Activated CD8-positive, alpha-beta memory T cell treated with anti-CD3 and anti-CD28 coated beads, Interleukin-2, amount 50 U/mL, for 1 hour (primary cell): Measurements from ENCODE around the gene LCNL1.

Experiments
- DNase-seq: peaks from one replicate; pipeline ENCODE4 v3.0.0-alpha.2; 2020; ENCODE audit errors: extremely low read depth

Gene LCNL1

DNA sequence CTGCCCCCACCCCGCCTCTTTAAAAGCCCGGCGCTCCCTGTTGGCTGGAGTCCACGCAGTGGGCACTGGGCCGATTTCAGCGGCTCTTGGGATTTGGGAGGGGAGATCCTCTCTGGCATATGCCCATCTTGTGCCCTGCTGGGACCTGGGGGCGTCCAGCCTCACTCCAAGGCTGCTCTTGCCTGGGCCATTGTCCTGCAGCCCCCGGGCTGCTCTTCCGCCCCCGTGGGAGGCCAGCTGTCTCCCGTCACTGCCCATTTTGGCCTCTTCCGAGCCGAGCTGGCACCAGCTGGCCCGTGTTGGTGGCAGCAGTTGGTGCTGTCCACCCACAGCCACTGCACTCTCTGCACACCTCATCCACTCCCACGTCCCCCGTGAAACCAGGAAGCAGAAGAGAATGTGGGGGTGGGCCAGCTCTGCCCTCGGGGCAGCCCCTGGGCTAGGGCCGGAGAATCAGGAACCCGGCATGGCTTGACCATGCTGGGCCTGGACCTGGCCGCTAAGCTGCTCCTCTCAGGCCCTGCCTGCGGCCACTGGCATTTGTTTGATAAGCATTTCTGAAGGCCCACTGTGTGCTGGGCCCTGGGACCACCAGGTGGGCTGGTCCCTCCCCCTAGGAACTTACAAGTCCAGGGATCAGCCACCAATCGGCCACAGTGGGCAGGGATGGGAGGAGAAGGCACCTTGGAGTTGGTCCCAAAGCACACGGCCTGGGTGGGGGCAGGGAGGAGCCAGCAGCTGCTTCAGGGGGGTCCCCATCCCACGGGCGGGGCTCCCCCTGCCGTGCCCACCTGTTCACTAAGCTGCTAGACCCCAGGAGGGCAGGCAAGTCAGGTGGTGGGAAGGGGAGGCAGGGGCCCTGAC, 35.5 kb upstream of the LCNL1 start:
- DNase-seq = no peak

DNA sequence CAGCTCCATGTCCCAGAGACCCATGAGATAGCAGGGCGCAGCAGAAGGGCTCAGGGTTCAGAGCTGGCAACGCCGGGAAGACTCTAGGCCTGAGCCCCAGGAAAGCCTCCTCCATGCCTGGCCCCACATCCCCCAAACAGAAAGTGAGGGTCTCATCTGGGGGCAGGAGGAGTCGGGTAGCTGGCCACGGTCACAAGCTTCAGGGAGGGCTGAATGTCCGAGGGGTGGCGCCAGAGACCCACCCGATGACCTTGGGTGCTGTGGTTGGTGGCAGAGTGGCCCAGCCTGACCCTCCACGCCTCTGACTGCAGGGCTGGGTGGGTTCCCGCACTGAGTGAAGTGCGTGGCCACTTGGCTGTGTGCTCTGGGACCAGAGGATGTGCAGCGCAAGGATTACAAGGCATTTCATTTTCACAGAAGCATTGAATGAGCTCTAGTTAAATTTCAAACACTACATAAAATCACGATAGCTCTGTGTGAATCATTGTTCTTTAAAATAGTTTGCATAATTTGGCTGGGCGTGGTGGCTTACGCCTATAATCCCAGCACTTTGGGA, 34.8 kb upstream of the LCNL1 start:
- DNase-seq = no peak

DNA sequence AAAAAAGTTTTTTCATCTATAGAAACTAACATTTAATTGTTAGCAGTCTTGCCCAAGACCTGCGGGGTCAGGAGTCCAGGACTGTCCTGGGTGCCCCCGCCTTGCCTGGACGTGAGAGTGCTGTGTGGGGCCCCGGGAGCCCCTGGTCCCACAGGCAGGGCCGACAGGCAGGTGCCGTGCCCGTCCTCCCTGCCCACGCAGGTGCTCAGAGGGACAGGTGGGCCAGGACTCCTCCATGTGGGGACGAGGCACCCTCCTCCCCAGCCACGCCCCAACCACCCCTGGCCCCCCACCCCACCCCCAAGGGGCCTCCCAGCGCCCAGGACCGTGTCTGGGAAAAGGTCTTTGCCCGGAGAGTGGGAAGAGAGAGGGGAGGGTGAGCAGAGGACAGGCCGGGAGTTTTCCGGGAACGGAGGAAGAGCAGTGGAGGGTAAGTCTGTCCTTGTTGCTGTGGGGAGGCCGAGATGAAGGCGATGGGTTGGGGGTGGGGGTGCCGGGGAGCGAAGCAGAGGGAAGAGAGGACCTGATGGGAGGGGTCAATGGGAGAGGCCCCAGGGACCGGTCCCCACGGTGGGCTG, 33.5 kb upstream of the LCNL1 start:
- DNase-seq = no peak

DNA sequence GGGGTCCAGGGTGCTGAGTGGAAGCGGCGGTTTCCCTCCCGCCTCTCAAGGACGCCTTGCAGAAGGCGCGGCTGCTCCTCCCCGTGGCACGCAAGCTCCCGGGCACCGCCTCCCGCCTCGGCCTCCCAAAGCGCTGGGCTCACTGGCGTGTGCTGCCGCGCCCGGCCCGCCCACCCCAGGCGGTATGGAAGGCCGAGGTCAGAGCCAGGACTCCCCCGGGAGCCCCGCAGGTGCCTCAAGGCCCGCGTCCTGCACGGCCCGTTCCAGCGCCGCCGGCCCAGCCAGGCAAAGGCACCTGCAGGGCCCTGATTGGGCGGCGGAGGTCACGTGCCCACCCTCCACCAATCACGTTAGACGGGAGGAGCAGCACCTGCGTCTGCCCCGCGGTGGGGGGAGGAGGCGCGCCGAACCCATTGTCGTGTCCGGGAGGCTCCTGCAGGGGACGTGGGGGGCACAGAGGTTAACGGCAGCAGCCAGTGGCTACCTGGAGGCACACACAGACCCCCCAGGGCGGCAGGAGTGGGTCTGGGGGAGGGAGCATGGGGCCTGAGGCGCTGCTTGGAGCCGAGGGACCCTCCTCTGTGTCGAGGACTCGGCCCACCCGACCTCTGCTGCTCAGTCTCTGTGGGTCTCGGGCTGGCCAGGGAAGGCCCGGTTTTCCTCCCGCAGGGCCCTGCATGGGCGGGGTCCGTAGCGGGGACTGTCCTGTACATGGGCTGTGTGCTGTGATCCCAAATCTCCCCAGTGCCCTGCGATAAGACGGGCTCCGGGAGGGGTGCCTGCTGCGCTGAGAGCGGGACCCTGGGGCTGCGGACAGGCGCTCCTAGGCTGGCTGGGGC, 32.8 kb upstream of the LCNL1 start:
- DNase-seq = peak; percentile 87

DNA sequence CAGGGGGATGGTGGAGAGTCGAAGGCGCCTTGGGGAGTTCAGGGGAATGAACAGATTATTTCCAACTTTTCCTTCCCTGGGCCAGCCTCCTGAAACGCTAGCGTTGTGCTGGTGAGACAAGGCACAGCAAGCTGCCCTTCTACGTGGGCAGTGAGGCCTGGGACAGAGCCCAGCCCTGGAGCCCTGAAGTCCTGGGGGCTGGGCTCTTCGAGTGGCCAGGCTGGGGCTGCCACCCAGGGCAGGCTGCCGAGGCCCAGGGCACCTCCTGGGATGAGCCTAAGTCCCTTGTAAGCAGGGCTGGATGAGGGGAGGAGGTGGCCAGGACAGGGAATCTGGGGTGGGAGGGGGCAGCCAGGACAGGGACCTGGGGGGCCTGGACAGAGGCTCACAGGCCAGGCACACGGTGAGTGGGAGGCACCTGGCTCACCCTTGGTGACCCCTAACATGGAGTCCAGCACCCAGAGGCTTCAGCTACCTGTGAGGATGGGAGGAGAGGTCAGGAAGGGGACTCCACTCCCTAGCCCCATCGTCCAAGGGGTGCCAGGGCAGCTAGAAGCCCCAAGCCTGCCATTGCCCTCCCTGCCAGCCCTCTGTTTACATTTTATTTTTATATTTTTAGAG, 32.0 kb upstream of the LCNL1 start:
- DNase-seq = no peak

DNA sequence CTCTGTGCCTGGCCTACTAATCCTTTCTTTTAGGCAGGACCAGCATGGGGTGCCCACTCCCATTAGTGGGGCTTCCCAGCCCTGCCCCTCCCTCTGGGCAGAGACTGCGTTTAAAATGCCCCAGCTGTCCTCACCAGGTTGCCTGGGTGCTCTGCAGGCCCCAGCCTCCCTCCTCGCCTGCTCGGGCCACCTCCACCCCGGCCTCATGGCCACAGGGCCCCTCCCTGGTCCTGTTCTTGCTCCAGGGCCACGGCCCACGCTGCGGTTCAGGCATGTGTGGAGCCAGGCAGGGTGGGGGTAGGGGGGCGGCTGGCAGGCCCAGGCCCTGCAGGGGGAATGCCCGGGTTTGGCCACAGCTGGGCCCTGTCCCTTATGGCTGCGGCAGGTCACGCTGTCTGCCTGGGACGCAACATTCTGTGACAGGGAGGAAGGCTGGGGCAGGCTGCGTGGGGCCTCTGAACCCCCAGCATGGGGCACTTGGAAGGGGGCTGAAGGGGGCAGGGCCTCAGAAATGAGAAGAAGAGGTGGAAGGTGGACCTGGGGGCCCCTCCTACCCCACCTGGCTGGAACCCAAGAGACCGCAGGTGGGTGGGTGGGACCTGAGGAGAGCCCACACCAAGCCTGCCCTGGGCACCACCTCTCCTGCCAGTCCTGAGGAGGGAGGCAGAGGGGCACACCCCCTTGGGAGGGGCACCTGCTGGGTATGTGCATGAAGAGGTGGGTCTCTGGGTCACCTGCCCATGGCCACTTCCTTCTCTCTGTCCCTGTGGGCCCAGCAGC, 31.1 kb upstream of the LCNL1 start, which contains the start of gene LCN12:
TSS of gene LCN12 (plus strand) at position 733 of the 780 bp plus-strand sequence. CDS start 55 bp downstream, outside the sequence.
- no peak for DNase-seq

DNA sequence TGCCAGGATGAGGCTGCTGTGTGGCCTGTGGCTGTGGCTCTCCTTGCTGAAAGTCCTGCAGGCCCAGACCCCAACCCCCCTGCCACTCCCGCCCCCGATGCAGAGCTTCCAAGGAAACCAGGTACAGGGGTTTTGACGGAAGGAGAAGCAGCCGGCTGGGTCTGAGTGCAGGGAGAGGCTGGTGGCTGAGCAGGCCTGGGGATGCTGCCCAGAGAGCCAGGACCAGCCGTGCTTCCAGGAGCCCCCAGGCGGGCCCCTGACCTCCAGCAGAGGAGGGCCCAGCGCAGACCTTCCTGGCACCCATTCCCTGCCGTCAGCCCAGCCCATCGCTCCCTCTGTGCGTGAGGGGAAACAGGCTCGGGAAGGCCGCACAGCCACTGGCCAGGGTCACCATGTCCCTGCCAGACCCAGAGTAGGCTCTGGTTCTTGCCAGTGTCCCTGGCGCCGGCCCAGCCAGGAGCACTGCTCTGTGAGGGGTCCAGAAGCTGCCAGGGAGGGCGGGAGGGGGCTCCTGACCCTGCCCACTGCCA, 30.4 kb upstream of the LCNL1 start:
- no peak for DNase-seq

DNA sequence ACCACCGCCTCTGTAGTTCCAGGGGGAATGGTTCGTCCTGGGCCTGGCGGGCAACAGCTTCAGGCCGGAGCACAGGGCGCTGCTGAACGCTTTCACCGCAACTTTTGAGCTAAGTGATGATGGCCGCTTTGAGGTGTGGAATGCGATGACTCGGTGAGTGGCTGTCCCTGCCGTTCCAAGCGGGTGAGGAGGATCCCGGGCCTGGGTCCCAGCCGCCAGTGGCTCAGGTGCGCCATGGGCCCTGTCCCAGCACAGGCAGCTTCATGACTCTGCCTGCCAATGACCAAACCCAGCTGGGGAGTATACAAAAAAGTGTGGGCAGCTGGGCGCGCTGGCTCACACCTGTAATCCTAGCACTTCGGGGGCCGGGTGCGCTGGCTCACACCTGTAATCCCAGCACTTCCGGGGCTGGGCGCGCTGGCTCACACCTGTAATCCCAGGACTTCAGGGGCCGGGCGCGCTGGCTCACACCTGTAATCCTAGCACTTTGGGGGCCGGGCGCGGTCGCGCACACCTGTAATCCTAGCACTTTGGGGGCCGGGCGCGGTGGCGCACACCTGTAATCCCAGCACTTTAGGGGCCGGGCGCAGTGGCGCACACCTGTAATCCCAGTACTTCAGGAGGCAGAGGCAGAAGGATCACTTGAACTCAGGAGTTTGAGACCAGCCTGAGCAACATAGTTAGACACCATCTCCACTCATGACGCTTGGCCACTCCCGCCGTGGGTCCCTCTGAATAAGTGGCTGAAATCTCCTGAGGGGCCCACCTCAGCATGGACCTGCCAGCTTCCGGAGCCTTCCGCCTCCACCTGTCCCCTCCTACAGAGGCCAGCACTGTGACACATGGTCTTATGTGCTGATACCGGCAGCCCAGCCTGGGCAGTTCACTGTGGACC, 29.7 kb upstream of the LCNL1 start:
- no peak for DNase-seq

DNA sequence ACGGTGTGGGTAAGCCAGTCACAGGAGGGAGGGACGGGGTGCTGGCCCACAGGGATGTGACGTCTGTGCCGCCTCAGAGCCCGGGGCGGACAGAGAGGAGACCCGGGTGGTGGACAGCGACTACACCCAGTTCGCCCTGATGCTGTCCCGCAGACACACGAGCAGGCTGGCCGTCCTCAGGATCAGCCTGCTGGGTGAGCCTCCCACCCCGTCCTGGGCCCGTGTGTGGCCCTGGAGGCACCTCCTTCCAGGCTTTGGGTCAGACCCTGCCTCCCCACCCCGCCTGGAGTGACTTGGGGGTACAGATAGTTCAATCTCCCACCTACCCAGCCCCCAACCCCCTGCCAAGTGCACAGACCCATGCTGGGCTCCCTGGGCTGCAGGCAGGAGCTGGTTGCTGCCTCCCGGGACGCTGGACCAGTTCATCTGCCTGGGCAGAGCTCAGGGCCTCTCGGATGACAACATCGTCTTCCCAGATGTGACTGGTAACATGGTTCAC, 29.0 kb upstream of the LCNL1 start:
- DNase-seq = no peak

DNA sequence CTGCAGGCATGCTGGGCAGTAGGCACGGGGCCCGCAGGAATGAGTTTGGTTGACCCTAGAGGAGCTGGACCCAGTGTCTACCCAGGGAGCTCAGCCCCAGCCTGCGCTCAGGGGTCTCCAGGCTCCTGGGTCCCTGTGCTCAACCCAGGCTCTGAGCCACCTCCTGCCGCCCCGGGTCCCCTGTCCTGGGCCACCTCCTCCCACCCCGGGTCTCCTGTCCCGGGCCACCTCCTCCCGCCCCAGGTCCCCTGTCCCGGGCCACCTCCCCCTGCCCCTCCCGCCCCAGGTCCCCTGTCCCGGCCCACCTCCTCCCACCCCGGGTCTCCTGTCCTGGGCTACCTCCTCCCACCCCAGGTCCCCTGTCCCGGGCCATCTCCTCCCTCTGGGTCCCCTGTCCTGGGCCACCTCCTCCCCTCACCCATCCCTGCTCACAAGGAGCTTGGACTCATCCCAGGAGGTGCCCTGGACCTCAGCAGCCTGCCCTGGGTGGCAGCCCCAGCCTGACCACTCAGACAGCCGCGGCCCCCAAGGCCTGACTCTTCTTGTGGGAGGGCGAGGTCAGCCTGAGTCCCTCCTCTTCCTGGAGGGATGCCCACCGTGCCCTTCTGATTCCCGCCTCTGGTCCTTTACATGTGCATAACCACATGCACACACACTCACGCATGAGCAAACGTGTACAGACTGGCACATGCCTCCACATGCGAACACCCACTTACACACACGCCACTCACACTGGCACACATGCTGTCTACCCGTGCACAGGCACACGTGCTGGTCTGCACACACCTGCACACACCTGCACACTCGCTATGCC, 28.3 kb upstream of the LCNL1 start:
- no peak for DNase-seq

DNA sequence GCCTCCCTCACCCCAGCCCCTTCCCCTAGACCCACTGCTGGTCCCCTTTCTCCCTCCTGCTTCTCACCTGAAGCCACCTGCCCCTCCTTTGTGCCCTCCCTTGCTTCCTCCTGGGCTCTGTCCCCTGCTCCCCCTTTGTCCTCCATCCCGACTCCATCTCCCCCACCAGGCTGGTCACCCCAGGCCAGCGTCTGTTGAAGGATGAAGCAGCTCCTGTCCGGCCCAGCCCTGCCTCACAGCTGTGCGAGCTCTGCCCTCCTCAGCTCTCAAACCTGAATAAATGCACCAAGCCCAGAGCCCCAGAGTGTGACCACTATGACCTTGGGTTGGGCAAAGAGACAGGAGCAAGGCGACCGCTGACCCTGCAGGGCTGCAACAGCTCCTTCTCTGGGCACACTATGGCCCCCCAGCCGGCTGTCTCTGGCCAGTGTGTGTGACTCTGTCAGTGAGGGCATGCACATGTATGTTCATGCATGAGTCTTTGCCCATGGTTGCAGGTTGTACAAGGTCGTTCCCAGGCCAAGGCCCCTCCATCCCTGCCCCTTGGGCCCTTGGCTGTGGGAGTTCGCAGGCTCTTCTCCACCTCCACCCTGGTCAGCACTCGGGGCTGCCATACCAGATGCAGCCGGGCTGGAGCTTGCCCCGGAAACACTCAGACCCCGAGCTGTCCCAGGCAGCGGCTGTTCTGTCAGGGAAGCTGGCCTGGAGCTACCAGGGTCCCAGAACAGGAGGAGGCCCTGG, 27.4 kb upstream of the LCNL1 start:
- DNase-seq = no peak

DNA sequence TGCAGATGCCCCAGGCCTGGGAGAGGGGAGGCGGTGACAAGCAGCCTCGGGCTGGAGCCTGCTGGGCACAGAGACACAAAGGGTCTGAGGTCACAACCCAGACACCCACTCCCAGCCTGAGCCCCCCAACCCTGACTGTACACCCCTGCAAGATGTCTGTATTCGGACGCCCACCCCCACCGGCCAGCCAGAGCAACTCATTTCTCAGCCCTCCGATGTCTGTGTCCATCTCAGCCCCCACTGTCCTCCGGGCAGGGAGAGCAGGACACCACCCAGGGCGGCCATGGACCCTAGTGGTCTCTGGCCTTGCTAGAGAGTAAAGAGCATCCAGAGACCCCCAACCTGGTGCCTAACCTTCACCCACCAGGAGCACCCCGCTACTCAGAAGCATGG, 26.9 kb upstream of the LCNL1 start:
- no peak for DNase-seq

DNA sequence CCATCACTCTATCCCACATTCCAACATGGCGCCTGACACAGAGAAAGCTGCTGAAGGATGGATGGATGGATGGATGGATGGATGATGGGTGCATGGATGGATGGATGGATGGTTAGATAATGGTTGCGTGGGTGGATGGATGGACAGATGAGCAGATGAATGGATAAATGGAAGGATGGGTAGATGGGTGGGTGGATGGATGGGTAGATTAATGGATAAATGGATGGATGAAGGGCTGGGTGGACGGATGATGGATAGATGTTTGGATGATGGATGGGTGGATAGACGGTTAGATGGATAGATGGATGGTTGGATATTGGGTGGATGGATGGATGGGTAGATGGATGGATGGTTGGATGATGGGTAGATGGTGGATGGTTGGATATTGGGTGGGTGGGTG, 26.2 kb upstream of the LCNL1 start:
- DNase-seq = no peak

DNA sequence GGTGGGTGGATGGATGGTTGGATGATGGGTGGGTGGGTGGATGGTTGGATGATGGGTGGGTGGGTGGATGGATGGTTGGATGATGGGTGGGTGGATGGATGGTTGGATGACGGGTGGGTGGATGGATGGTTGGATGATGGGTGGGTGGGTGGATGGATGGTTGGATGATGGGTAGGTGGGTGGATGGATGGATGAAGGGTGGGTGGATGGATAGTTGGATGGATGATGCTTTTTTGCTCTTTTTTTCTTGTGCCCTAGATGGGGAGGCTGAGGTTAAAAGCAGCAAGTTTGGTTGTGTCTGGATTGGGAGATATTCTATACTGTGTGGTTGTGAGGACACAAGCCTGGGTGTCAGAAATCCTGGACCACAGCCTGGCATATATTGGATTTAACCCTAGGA, 25.3 kb upstream of the LCNL1 start:
- DNase-seq = no peak

DNA sequence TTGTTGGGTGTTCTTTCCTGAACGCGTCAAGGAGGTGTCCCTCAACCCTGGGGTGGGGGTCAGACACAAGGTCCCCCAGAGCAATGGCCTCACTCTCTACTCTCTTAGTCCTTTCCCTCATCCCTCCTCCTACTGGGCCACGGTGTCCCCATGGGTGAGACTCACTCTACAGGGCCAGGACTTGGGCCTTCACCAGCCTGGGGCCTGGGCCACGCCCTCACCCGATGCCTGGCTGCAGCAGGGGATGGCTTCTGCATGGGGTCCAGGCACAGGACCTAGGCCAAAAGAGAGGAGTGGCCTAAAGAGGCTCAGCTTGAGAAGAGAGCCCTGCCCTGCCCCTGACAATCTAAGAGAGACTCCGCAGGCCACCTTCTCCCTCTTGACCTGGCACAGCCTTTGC, 24.9 kb upstream of the LCNL1 start:
- no peak for DNase-seq

DNA sequence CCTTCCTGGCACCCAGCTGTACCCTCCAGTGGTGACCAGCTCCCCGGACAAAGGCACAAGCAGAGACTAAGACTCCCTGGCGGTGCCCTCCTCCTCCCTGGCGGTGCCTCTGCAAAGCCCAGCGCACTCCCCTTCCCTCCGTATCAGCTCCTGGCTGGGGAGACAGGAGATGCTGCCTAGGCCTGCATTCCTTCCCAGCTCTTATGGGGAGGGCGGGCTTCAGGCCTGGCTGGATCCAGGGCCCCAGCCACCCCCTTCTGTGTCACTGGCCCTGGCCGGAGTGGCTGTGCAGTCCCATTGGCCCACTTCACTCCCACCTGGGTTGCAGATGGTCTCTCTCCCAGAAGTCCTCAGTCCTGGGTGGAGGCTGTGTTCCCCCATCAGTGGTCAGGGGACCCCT, 24.3 kb upstream of the LCNL1 start:
- no peak for DNase-seq

DNA sequence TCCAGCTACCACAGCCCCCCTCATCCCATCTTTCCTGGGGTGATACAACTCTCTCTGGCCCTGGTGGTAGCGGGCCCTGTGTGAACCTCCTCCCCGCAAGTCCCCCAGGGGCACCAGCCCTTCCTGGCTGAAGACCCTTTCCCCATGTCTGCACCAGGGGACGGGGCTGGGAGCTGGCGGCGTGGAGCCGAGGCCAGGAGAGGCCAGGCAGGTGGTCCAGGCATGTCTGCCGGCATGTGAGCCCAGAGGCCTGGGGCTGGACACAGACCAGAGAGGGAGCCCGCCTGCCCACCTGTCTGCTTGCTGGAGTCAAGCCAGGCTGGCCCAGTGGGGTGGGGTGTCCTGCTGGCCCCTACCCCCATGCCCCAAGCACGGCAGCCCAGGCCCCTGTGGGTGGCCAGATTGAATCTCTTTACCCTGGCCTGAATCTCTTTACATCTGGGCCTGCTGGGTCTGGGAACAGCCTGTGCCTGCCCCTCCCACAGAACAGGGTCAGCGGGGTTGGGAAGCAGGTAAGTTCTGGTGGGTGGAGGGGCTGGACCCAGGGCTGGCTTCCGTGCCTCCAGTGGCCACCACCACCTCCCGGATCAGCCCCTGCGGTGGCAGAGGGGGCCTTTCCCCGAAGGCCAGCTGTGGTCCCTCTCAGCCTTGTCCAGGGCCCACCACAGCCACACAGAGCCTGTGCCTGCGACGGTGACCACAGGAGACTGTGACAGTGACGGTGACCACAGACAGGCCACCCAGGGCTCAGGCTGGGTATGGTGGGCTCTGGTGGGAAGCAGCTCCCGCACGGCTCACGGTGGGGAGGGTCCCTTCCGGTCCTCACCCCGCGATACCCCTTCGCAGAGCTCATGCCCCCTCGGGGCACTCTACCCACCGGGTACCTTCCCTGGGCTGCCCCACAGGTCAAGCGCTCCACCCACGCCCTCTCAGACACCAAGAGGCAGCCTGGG, 23.6 kb upstream of the LCNL1 start:
- DNase-seq = no peak
